Measurements from ENCODE around the gene TSSC4. TPM values are rescaled to one million over a fixed set of nuclear protein-coding genes. Genes with fewer than 3 reads are reported as not detected.

Gene TSSC4
- total and polyA plus RNA-seq, 2 of the 13 experiments (the other 11 are each of a cell fraction or from before 2014, with no cell fraction given), result 16.2 to 58.6 TPM

DNA sequence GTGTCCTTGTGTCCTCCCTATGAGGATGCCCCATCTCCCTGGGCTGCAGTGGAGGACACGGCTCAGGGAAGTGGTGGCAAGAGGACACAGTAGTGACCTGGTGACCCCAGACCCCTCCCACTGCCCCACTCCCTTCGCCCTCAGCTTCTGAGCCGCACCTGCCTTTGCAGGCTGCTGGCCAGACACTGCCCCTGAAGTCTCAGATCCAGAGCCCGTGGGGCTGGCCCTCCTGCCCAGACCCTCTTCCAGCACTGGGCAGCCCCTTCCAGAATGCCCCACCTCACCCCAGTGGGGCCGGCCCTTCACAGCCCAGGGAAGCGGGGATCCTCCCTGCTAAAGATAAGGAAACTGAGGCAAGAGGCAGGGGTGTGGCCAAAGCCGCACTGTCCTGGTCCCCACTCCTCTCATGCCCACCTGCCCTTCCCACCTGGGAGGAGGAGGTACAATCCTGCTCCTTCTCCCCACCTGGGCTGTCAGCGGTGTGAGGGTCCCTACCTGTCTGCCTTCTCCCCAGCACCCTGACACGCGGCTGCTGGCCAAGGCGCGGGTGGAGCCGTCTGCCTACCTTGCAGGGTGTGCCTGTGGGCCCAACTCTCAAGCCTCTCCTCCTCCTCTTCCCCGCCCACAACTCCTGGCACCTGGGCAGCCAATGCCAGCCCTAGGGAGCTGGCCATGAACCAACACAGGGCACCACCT is 26.4 kb downstream of the TSSC4 start:
- FAIRE-seq, result no peak
- Histone ChIP-seq H2AFZ (ENCODE audit: low read length) (no peak overlapping the region), H3K4me1 (ENCODE audit: insufficient read depth, low read length) (no peaks in the 10 kb centered on the region), H3K9ac (ENCODE audit: insufficient read depth, low read depth, low read length) (no peak overlapping the region), H3K4me3 (replicated peaks in 1 of 3; ENCODE audit: insufficient read depth in 1 of 3, low read depth in 2 of 3, low read length in 3 of 3) (no peak overlapping the region), H3K9me3 (ENCODE audit: low read length) (no peaks in the 10 kb centered on the region), H3K4me2 (ENCODE audit: low read depth, low read length) (no peak overlapping the region), H3K36me3 (replicated peaks in 1 of 2; ENCODE audit: control insufficient read depth in 1 of 2, insufficient read depth in 2 of 2, low read length in 2 of 2) (no peaks in the 10 kb centered on the region), H3K27me3 (ENCODE audit: control insufficient read depth in 1 of 2, insufficient read depth in 2 of 2, low read length in 2 of 2) (peaks cover 15 to 59% of the 10 kb centered on the region in 2 experiments), H4K20me1 (ENCODE audit: insufficient read depth, low read length) (no peaks in the 10 kb centered on the region), H3K79me2 (ENCODE audit: insufficient read depth, low read length) (no peaks in the 10 kb centered on the region), H3K27ac (ENCODE audit: extremely low read length, insufficient read depth, low read length) (no peak overlapping the region)
- intact Hi-C loops (cut with micrococcal nuclease; ENCODE audit: unreplicated experiment), result no loop called here
- ATAC-seq, result no peak
- TF ChIP-seq, protein P1, sequence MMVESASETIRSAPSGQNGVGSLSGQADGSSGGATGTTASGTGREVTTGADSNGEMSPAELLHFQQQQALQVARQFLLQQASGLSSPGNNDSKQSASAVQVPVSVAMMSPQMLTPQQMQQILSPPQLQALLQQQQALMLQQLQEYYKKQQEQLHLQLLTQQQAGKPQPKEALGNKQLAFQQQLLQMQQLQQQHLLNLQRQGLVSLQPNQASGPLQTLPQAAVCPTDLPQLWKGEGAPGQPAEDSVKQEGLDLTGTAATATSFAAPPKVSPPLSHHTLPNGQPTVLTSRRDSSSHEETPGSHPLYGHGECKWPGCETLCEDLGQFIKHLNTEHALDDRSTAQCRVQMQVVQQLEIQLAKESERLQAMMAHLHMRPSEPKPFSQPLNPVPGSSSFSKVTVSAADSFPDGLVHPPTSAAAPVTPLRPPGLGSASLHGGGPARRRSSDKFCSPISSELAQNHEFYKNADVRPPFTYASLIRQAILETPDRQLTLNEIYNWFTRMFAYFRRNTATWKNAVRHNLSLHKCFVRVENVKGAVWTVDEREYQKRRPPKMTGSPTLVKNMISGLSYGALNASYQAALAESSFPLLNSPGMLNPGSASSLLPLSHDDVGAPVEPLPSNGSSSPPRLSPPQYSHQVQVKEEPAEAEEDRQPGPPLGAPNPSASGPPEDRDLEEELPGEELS (CRISPR knock-in tag; IDR thresholded peaks at IDR 0.05), result no peak
- TF ChIP-seq ERF (CRISPR knock-in tag; IDR thresholded peaks at IDR 0.05) (no peak), NBN (conservative IDR thresholded peaks at IDR 0.05) (no peak), GZF1 (CRISPR knock-in tag; IDR thresholded peaks at IDR 0.05) (no peak), FOXM1 (CRISPR knock-in tag; IDR thresholded peaks at IDR 0.05) (no peak), ZNF724P (CRISPR knock-in tag; IDR thresholded peaks at IDR 0.05; ENCODE audit: borderline replicate concordance) (no peak), LCORL (IDR thresholded peaks at IDR 0.05) (no peak), LCORL (CRISPR knock-in tag; IDR thresholded peaks at IDR 0.05) (no peak), ZBTB3 (CRISPR knock-in tag; IDR thresholded peaks at IDR 0.05; ENCODE audit: borderline replicate concordance, low read depth) (no peak), RXRB (CRISPR knock-in tag; IDR thresholded peaks at IDR 0.05; ENCODE audit: borderline replicate concordance) (no peak), ARNT (IDR thresholded peaks at IDR 0.05) (no peak)
- TF ChIP-seq, protein P2, sequence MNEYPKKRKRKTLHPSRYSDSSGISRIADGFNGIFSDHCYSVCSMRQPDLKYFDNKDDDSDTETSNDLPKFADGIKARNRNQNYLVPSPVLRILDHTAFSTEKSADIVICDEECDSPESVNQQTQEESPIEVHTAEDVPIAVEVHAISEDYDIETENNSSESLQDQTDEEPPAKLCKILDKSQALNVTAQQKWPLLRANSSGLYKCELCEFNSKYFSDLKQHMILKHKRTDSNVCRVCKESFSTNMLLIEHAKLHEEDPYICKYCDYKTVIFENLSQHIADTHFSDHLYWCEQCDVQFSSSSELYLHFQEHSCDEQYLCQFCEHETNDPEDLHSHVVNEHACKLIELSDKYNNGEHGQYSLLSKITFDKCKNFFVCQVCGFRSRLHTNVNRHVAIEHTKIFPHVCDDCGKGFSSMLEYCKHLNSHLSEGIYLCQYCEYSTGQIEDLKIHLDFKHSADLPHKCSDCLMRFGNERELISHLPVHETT (CRISPR knock-in tag; conservative IDR thresholded peaks at IDR 0.05), result no peak
- TF ChIP-seq, protein P3, sequence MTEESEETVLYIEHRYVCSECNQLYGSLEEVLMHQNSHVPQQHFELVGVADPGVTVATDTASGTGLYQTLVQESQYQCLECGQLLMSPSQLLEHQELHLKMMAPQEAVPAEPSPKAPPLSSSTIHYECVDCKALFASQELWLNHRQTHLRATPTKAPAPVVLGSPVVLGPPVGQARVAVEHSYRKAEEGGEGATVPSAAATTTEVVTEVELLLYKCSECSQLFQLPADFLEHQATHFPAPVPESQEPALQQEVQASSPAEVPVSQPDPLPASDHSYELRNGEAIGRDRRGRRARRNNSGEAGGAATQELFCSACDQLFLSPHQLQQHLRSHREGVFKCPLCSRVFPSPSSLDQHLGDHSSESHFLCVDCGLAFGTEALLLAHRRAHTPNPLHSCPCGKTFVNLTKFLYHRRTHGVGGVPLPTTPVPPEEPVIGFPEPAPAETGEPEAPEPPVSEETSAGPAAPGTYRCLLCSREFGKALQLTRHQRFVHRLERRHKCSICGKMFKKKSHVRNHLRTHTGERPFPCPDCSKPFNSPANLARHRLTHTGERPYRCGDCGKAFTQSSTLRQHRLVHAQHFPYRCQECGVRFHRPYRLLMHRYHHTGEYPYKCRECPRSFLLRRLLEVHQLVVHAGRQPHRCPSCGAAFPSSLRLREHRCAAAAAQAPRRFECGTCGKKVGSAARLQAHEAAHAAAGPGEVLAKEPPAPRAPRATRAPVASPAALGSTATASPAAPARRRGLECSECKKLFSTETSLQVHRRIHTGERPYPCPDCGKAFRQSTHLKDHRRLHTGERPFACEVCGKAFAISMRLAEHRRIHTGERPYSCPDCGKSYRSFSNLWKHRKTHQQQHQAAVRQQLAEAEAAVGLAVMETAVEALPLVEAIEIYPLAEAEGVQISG (CRISPR knock-in tag; IDR thresholded peaks at IDR 0.05), result no peak
- TF ChIP-seq, protein P4, sequence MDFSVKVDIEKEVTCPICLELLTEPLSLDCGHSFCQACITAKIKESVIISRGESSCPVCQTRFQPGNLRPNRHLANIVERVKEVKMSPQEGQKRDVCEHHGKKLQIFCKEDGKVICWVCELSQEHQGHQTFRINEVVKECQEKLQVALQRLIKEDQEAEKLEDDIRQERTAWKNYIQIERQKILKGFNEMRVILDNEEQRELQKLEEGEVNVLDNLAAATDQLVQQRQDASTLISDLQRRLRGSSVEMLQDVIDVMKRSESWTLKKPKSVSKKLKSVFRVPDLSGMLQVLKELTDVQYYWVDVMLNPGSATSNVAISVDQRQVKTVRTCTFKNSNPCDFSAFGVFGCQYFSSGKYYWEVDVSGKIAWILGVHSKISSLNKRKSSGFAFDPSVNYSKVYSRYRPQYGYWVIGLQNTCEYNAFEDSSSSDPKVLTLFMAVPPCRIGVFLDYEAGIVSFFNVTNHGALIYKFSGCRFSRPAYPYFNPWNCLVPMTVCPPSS (IDR thresholded peaks at IDR 0.05), result no peak
- WGBS (ENCODE audit: low lambda C conversion rate), result 0% methylated on average over 6 of the region's 14 CpGs
- no TSS peak for BruUV-seq (replicated peaks)
- DNase-seq (ENCODE audit: low spot score), result no peak
- POLR2A ChIA-PET, result no interaction called here
- in situ Hi-C loops (cut with HindIII; ENCODE audit: extremely low pct_ligation_motif_present, low pct_unique_long_range_greater_than_20kb), result loop anchor here (5.0 to 10.0 kb wide), 2 partner anchors 105 to 268 kb away; partner anchors contain the start of gene KCNQ1OT1
- CTCF ChIA-PET (ENCODE audit: low intra/inter-chr PET ratio, low total read pairs), result interaction anchor here (2.2 to 4.9 kb wide), 2 partner anchors 102 to 105 kb away, joined by 14 to 111 read pairs; no protein-coding TSS in a partner anchor

Data from HepG2 (cell line).